Measurements from ENCODE around the gene HBG1. TPM values are rescaled to one million over a fixed set of nuclear protein-coding genes. Genes with fewer than 3 reads are reported as not detected.
A peak's percentile ranks its signal among the peaks of the same experiment; 100 is the strongest.

HBG1 gene
- total RNA-seq, 4 donors from 2014 or later = not detected

GRCh38 chr11:5204787-5205186, 44.9 kb downstream of the HBG1 start:
- WGBS = 25% methylated on average over 1 of the region's 1 CpG
- H3K27me3 ChIP-seq = no peaks in the 10 kb centered on the region
- H3K27ac ChIP-seq (replicated peaks in 1 of 4) = no peak overlapping the region
- H3K36me3 ChIP-seq = no peaks in the 10 kb centered on the region
- H3K4me3 ChIP-seq = no peak overlapping the region
- intact Hi-C loops (cut with DNase I) = no loop called here
- TF ChIP-seq, protein P1, sequence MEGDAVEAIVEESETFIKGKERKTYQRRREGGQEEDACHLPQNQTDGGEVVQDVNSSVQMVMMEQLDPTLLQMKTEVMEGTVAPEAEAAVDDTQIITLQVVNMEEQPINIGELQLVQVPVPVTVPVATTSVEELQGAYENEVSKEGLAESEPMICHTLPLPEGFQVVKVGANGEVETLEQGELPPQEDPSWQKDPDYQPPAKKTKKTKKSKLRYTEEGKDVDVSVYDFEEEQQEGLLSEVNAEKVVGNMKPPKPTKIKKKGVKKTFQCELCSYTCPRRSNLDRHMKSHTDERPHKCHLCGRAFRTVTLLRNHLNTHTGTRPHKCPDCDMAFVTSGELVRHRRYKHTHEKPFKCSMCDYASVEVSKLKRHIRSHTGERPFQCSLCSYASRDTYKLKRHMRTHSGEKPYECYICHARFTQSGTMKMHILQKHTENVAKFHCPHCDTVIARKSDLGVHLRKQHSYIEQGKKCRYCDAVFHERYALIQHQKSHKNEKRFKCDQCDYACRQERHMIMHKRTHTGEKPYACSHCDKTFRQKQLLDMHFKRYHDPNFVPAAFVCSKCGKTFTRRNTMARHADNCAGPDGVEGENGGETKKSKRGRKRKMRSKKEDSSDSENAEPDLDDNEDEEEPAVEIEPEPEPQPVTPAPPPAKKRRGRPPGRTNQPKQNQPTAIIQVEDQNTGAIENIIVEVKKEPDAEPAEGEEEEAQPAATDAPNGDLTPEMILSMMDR (IDR thresholded peaks at IDR 0.05) = peak in 2 of 3 experiments; percentile 20 to 34
- no peak for TF ChIP-seq EP300 (IDR thresholded peaks at IDR 0.05)
- no peaks in the 10 kb centered on the region for H3K9me3 ChIP-seq
- no peaks in the 10 kb centered on the region for H3K4me1 ChIP-seq
- DNase-seq (ENCODE audit: extremely low spot score) = no peak

DNA sequence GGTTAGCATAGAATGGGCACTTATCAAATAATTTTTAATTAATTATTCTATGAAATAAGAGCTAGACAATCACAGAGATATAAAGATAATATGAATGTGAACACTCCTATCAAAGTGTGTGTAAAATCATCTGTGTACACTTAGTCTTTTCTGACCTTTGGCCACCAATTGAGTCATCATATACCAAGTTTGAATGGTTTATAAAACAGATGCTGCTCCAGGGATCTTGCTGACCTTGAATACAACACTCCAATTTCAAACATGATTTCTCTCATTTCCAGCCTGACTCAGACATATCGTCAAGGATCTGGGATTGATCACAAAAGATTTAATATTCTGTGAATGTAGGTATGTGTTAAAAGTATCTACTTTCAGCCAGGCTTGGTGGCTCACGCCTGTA, 46.3 kb downstream of the HBG1 start:
- Histone ChIP-seq H3K4me3 (no peak overlapping the region), H3K27me3 (no peaks in the 10 kb centered on the region), H3K4me1 (no peaks in the 10 kb centered on the region), H3K9me3 (no peaks in the 10 kb centered on the region), H3K27ac (replicated peaks in 1 of 4) (no peak overlapping the region), H3K36me3 (no peaks in the 10 kb centered on the region)
- 87% methylated on average over 2 of the region's 2 CpGs for WGBS
- intact Hi-C loops (cut with DNase I) = no loop called here
- no peak for DNase-seq (ENCODE audit: extremely low spot score)
- TF ChIP-seq POLR2A (IDR thresholded peaks at IDR 0.05; ENCODE audit: low read depth) = no peak

GRCh38 chr11:5200582-5200981, 49.1 kb downstream of the HBG1 start, which contains the start of gene OR51V1:
OR51V1 (minus strand) TSS chr11:5200682; CDS start chr11:5200682, 0 bp downstream.
- TF ChIP-seq EP300 (IDR thresholded peaks at IDR 0.05) (no peak), POLR2AphosphoS5 (IDR thresholded peaks at IDR 0.05) (no peak), POLR2A (IDR thresholded peaks at IDR 0.05; ENCODE audit: low read depth) (no peak)
- TF ChIP-seq, protein P1 (IDR thresholded peaks at IDR 0.05) = no peak
- no peak for DNase-seq (ENCODE audit: extremely low spot score)
- no peaks in the 10 kb centered on the region for H3K9me3 ChIP-seq
- H3K4me1 ChIP-seq = no peaks in the 10 kb centered on the region
- no peaks in the 10 kb centered on the region for H3K36me3 ChIP-seq
- no peaks in the 10 kb centered on the region for H3K27me3 ChIP-seq
- no peak within 1 kb of the TSS for H3K27ac ChIP-seq (replicated peaks in 1 of 4)
- intact Hi-C loops (cut with DNase I) = no loop called here
- 59% methylated on average over 1 of the region's 1 CpG for WGBS
- H3K4me3 ChIP-seq = no peak within 1 kb of the TSS

- DNase-seq (ENCODE audit: extremely low spot score) = no peak
- Histone ChIP-seq H3K4me3 (no peak overlapping the region), H3K9me3 (no peaks in the 10 kb centered on the region), H3K4me1 (no peaks in the 10 kb centered on the region), H3K36me3 (no peaks in the 10 kb centered on the region), H3K27me3 (no peaks in the 10 kb centered on the region), H3K27ac (replicated peaks in 1 of 4) (no peak overlapping the region)
- intact Hi-C loops (cut with DNase I) = no loop called here
- TF ChIP-seq EP300 (IDR thresholded peaks at IDR 0.05) (no peak), POLR2AphosphoS5 (IDR thresholded peaks at IDR 0.05) (no peak), POLR2A (IDR thresholded peaks at IDR 0.05; ENCODE audit: low read depth) (no peak)
- TF ChIP-seq, protein P1 (IDR thresholded peaks at IDR 0.05) = no peak
Measured at GRCh38 chr11:5198285-5198684, 51.4 kb downstream of the HBG1 start.

Other genes starting within 250 kb of the HBG1 start
- gene OR52J3, start 203.3 kb downstream of the HBG1 start, total RNA-seq = not detected
- not detected for gene OR52E2, start 190.2 kb downstream of the HBG1 start, total RNA-seq
- gene OR52E1, start 180.3 kb downstream of the HBG1 start, total RNA-seq = not detected
- not detected for gene OR52A5, start 111.5 kb downstream of the HBG1 start, total RNA-seq
- not detected for gene OR52A1, start 95.1 kb downstream of the HBG1 start, total RNA-seq
- gene OR51V1, start 49.2 kb downstream of the HBG1 start, total RNA-seq = not detected
- gene HBB, start 22.8 kb downstream of the HBG1 start, total RNA-seq = 1,000 to 10,000 TPM in 1 of 4 donors, 100 to 1,000 TPM in 1, 10 to 100 TPM in 1, 1 to 10 TPM in 1; 6.6 to 2,785 (median 163) TPM
- 1 to 10 TPM in 1 of 4 donors, not detected in 3; 4.3 TPM for gene HBD, start 15.4 kb downstream of the HBG1 start, total RNA-seq
- not detected for gene HBG2, start 4.9 kb upstream of the HBG1 start, total RNA-seq
- not detected for gene HBE1, start 20.1 kb upstream of the HBG1 start, total RNA-seq
- not detected for gene OR51B4, start 52.1 kb upstream of the HBG1 start, total RNA-seq
- gene OR51B2, start 74.4 kb upstream of the HBG1 start, total RNA-seq = not detected
- gene OR51B5, start 93.7 kb upstream of the HBG1 start, total RNA-seq = not detected
- gene OR51B6, start 101.7 kb upstream of the HBG1 start, total RNA-seq = not detected
- not detected for gene OR51M1, start 134.0 kb upstream of the HBG1 start, total RNA-seq
- gene OR51Q1, start 172.3 kb upstream of the HBG1 start, total RNA-seq = not detected
- gene OR51I1, start 191.7 kb upstream of the HBG1 start, total RNA-seq = not detected
- gene OR51I2, start 199.5 kb upstream of the HBG1 start, total RNA-seq = not detected
- gene OR52D1, start 238.8 kb upstream of the HBG1 start, total RNA-seq = not detected

Measured in esophagus muscularis mucosa (tissue), 4 donors.